HEK293T (cell line): ENCODE measurements around the gene TAF1B.

ENCODE experiments used
- ARNT ChIP-seq: fragments of 450-650 bp; IDR thresholded peaks from 2 replicates; pipeline ENCODE4 v1.6.1; 2017; ENCODE audit warnings: mild to moderate bottlenecking
- BHLHE40 ChIP-seq: fragments of 450-650 bp; IDR thresholded peaks from 2 replicates; pipeline ENCODE4 v1.6.1; 2016; ENCODE audit warnings: mild to moderate bottlenecking, moderate library complexity, borderline replicate concordance
- FOXA1 ChIP-seq: fragments of 450-650 bp; IDR thresholded peaks from 2 replicates; pipeline ENCODE4 v1.6.1; 2016; ENCODE audit warnings: mild to moderate bottlenecking
- FOXM1 ChIP-seq: fragments of 450-650 bp; IDR thresholded peaks from 2 replicates; pipeline ENCODE4 v1.6.1; 2017; ENCODE audit warnings: mild to moderate bottlenecking, borderline replicate concordance
- L3MBTL2 ChIP-seq: fragments of 450-650 bp; conservative IDR thresholded peaks from 2 replicates; pipeline ENCODE4 v1.6.1; 2016; ENCODE audit warnings: mild to moderate bottlenecking
- SP1 ChIP-seq: fragments of 450-650 bp; IDR thresholded peaks from 2 replicates; pipeline ENCODE4 v1.6.1; 2017
- SUZ12 ChIP-seq: fragments of 450-650 bp; IDR thresholded peaks from 2 replicates; pipeline ENCODE4 v1.6.1; 2016; ENCODE audit warnings: mild to moderate bottlenecking
- TARDBP ChIP-seq: fragments of 450-650 bp; IDR thresholded peaks from 2 replicates; pipeline ENCODE4 v1.6.1; 2016
- TF ChIP-seq, protein P1 (sequence below): fragments of 450-650 bp; IDR thresholded peaks from 2 replicates; pipeline ENCODE4 v1.6.1; 2016

DNA sequence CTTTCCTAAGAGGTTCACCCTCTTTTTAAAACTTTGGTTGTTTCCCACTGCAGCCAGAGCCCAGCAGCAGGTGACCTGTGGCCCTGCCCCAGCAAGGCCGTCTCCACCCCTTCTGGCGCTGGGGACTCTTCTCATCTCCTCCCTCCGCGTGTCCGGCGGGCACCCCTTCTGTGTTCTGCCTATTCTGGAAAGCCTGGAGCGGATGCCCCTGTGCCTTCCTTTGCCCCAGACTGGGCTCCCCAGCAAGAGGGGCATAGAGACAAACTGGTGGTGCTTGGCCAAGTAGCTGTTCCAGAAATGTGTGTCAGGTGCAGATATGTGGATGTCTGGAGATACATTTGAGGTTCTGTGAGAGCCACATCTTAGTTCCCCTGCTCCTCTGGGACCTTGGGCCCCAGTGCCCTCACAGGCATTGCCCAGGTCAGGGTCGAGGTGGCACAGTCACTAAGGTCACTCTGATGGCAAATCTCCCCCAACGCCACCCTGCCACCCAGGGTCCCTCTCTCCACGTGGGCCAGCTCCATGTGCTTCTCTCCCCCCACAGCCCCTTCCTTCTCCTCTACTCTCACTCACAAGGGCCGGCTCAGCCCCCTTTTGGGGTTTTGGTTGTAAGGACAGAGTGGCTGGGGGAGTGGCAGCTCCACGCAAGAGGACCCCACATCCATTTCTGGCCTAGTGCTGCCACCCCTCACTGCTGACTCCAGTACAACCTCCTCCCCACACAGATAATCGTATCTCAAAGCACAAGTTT is 35.5 kb upstream of the TAF1B start:
- TF ChIP-seq ARNT (no peak), FOXM1 (no peak), TARDBP (no peak), BHLHE40 (no peak), SP1 (no peak), FOXA1 (no peak), L3MBTL2 (no peak), SUZ12 (no peak)
- TF ChIP-seq, protein P1, sequence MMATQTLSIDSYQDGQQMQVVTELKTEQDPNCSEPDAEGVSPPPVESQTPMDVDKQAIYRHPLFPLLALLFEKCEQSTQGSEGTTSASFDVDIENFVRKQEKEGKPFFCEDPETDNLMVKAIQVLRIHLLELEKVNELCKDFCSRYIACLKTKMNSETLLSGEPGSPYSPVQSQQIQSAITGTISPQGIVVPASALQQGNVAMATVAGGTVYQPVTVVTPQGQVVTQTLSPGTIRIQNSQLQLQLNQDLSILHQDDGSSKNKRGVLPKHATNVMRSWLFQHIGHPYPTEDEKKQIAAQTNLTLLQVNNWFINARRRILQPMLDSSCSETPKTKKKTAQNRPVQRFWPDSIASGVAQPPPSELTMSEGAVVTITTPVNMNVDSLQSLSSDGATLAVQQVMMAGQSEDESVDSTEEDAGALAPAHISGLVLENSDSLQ: no peak
